ENCODE measurements around the gene BRCA1.

DNA sequence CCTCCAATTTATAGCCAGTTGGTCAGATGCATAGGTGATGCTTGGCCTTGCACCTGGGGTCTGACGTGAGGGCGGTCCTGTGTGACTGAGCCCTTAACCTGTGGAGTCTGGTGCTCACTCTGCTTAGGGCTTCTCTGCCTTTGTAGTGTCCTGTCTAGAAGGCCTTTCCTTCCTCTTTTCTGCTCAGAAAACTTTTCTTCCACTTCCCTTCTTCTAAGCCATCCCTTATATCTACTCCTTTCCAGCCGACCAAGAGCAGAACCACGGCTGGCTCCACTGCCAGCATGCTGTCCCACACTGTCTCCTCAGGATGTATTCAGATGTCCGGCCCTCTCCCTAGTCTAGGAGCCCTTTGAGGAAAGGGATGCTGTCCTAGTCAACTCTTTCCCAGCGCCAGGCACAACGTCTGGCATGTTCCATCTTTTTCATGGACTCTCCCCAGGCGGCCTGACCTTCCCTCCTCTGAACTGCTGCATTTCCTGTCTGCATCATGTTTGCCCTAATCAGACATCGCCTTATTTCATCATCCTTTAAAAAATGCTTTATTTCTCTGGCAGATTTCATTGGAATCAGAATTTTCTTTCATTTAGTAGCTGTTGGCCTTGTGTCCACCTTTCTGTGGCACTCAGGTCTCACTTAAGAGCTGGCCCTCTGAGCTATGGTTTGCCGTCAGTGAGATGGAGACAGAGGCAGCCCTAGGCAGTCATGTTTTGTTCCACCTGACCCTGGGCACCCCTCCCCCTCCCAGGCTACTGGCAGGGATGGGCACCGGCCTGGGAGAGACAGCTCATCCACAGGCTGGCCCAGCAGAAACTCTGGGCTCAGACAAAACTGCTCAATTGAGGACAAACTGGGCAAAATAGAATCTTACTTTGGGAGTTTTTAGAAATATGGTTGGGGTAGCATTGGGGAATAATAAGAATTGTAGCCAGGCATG, 15.5 kb upstream of the BRCA1 start:
- no peak for TF ChIP-seq POLR2AphosphoS5 (IDR thresholded peaks at IDR 0.05; ENCODE audit: low read depth, low read length)
- TF ChIP-seq FOXP2 (optimal IDR thresholded peaks at IDR 0.05; ENCODE audit: borderline replicate concordance, extremely low read depth, extremely low read length, insufficient read depth): no peak
- TF ChIP-seq, protein P1, sequence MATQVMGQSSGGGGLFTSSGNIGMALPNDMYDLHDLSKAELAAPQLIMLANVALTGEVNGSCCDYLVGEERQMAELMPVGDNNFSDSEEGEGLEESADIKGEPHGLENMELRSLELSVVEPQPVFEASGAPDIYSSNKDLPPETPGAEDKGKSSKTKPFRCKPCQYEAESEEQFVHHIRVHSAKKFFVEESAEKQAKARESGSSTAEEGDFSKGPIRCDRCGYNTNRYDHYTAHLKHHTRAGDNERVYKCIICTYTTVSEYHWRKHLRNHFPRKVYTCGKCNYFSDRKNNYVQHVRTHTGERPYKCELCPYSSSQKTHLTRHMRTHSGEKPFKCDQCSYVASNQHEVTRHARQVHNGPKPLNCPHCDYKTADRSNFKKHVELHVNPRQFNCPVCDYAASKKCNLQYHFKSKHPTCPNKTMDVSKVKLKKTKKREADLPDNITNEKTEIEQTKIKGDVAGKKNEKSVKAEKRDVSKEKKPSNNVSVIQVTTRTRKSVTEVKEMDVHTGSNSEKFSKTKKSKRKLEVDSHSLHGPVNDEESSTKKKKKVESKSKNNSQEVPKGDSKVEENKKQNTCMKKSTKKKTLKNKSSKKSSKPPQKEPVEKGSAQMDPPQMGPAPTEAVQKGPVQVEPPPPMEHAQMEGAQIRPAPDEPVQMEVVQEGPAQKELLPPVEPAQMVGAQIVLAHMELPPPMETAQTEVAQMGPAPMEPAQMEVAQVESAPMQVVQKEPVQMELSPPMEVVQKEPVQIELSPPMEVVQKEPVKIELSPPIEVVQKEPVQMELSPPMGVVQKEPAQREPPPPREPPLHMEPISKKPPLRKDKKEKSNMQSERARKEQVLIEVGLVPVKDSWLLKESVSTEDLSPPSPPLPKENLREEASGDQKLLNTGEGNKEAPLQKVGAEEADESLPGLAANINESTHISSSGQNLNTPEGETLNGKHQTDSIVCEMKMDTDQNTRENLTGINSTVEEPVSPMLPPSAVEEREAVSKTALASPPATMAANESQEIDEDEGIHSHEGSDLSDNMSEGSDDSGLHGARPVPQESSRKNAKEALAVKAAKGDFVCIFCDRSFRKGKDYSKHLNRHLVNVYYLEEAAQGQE (IDR thresholded peaks at IDR 0.05; ENCODE audit: insufficient read depth in 1 of 2, low read depth in 2 of 2, low read length in 2 of 2): no peak
